Measurements from ENCODE around the gene NPC1L1.

The NPC1L1 gene

DNA sequence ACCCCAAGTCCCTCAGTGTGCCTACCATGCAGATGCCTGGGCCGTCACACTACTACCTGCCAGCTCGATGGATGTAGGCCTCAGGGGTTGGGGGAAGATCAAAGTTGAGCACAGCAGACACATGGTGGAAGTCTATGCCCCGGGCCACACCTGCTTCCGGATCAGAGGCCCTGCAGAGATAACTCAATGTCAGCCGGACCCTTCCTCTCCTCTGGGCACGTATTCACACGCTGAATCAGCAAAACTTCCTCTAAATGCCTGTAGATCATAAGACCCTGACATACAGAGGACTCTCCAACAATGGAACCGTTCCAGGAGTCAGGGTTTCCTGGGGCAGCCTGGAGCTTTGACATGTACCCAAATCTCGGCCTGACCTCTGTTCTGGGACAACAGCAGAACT lies 28.8 kb upstream of the NPC1L1 start:
- no peak for DNase-seq (ENCODE audit: low read depth)
- no peak overlapping the region for H3K4me3 ChIP-seq (ENCODE audit: low read depth, low read length)
- TF ChIP-seq, protein P1, sequence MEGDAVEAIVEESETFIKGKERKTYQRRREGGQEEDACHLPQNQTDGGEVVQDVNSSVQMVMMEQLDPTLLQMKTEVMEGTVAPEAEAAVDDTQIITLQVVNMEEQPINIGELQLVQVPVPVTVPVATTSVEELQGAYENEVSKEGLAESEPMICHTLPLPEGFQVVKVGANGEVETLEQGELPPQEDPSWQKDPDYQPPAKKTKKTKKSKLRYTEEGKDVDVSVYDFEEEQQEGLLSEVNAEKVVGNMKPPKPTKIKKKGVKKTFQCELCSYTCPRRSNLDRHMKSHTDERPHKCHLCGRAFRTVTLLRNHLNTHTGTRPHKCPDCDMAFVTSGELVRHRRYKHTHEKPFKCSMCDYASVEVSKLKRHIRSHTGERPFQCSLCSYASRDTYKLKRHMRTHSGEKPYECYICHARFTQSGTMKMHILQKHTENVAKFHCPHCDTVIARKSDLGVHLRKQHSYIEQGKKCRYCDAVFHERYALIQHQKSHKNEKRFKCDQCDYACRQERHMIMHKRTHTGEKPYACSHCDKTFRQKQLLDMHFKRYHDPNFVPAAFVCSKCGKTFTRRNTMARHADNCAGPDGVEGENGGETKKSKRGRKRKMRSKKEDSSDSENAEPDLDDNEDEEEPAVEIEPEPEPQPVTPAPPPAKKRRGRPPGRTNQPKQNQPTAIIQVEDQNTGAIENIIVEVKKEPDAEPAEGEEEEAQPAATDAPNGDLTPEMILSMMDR (IDR thresholded peaks at IDR 0.05; ENCODE audit: low read depth, low read length, missing control alignments): no peak
- in situ Hi-C loops (cut with HindIII; ENCODE audit: low sequenced_read_pairs): loop anchor here (25.0 kb wide), 1 partner anchor 333 kb away; no protein-coding TSS in a partner anchor

DNA sequence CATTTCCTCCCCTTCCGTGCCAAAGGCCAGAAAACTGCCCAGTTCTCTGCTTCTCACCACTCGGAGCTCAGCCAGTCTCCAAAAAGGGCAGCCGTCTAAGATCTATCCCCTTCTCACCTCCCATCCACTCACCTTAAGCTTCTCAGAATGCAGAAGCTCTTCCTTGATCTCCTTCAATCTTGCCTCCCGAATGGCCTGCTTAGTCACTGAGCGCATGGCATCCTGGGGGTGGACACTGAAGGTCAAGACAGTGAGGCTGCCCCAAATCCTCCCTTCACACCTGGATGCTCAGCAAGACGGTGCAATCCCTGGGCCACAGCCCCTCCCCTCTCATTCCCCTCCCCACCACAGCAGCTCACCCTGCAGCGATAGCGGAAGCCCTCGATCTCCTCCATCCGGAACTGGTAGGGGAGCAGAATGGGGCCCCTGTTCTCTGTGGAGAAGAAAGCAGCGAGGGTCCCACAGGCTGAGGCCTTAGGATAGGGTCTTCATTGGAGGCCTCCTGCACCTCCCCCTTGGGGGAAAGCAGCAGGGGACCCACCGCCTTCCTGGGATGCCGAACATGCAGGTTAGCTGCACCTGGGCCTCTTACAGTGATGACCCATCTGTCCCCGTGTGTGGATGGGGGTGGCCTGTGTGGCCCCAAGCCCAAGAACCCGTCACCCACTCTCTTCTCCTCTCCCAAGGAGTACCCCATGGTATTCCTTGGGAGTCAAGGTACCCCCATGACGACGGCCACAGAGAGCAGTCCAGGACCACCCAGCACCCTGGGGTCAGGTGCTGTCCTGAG lies 27.8 kb upstream of the NPC1L1 start:
- no peak overlapping the region for H3K4me3 ChIP-seq (ENCODE audit: low read depth, low read length)
- no peak for DNase-seq (ENCODE audit: low read depth)
- TF ChIP-seq, protein P1 (IDR thresholded peaks at IDR 0.05; ENCODE audit: low read depth, low read length, missing control alignments): no peak
- in situ Hi-C loops (cut with HindIII; ENCODE audit: low sequenced_read_pairs): loop anchor here (25.0 kb wide), 1 partner anchor 332 kb away; no protein-coding TSS in a partner anchor

DNA sequence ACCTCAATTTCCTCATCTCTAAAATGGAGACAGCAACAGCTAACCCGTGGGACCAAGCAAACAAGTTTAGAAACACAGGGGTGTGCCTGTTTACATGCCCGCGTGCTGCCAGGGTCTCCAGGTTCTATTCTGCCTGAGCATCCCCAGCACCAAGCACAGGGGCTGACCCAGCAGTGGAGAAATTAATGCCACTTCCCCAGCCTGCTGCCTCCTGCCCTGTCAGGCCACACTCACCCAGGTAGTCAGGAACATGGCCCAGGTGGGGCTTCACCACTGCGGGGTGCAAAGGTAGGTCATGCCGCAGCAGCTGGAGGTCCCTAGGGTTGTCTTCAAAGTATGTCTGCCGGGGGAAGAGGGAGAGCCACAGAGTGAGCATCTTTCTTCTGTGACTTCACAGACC lies 26.8 kb upstream of the NPC1L1 start:
- TF ChIP-seq, protein P1 (IDR thresholded peaks at IDR 0.05; ENCODE audit: low read depth, low read length, missing control alignments): no peak
- H3K4me3 ChIP-seq (ENCODE audit: low read depth, low read length): no peak overlapping the region
- DNase-seq (ENCODE audit: low read depth): no peak
- in situ Hi-C loops (cut with HindIII; ENCODE audit: low sequenced_read_pairs): loop anchor here (25.0 kb wide), 1 partner anchor 331 kb away; no protein-coding TSS in a partner anchor

DNA sequence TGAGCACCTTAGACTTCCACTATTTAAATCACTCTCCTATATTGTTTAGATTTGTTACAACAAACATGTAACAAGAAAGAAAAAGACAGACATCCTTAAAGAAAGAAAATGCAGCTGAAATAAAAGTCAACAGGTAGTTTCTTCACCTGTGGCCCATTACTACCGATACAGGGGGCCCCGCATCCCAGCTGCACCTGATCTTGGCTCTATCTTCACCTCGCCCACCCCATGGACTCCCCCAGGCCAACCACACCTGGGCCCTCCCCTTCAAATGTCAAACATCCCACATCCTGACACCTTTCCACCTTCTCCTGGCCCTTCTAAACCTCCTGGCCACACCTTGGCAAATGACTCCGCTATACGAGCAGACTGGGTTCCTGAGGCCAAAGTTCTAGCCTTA lies 25.6 kb upstream of the NPC1L1 start:
- TF ChIP-seq, protein P1 (IDR thresholded peaks at IDR 0.05; ENCODE audit: low read depth, low read length, missing control alignments): no peak
- in situ Hi-C loops (cut with HindIII; ENCODE audit: low sequenced_read_pairs): loop anchor here (25.0 kb wide), 1 partner anchor 329 kb away; no protein-coding TSS in a partner anchor
- DNase-seq (ENCODE audit: low read depth): no peak
- H3K4me3 ChIP-seq (ENCODE audit: low read depth, low read length): no peak overlapping the region

DNA sequence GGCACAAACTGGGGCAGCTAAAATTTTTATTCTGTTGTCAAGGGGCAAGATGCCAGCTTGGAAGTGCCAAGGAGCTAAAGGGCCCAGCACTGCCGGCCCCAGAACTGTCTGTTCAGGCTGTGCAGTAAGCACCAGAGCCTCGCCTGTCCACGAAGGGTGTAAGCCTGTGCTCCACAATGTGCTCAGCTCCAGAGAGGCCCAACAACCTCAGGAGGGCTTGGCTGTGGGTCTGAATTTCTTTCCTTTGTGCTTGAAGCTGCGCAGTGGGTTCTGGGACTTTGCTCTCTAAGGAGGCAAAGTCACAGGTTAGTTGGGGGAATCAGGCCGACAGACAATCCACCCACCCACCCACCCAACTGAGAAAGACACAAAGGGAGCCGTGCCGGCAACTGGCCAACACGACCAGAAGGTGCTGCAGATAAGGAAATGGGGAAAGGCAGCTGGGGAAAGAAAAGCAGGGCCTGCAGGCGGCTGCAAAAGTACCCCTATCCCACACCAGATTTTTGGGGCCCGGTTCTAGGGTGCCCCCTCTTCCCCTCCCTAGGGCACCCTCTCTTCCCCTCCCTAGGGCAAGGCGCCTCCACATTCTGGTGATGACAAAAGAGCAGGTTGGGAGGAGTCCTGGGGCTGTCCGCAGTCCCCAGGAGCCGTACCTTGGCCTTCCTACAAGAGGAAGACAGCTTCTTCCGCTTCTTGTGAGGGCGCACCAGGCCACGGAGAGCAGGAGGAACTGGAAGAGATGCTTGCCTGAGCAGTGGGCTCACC lies 24.8 kb upstream of the NPC1L1 start:
- no peak overlapping the region for H3K4me3 ChIP-seq (ENCODE audit: low read depth, low read length)
- no peak for DNase-seq (ENCODE audit: low read depth)
- TF ChIP-seq, protein P1 (IDR thresholded peaks at IDR 0.05; ENCODE audit: low read depth, low read length, missing control alignments): no peak
- in situ Hi-C loops (cut with HindIII; ENCODE audit: low sequenced_read_pairs): loop anchor here (25.0 kb wide), 1 partner anchor 329 kb away; no protein-coding TSS in a partner anchor

DNA sequence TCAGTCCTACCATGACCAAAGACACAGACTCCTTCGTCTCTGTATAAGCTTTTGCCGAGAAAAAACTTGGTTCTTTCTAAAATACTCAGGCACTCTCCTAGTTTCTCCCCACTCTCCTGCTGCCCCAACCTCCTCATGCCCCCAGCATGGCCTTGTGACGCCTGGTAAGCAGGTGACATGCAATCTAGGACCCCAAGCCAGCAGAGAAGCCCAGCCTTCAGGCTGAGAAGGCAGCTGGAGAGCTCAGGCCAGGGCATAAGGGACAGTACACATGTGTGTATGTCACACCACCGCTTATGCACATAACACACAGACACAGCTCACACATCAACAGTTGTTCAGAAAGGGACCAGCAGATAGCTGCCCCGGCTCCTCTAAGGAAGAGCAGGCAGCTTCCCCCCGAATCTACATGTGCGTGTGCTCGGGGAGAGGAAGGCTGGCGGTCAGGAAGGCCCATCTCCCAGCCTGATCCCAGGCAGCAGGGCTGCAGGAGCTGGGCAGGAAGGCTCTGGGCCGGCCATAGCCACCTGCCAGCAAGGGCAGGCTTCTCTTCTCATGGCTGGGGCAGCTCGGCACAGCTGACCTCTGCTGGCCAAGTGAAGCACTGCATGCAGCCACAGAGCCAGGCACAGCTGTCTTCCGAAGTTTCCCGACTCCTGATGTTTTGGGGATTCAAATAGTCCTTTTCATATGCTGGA lies 24.1 kb upstream of the NPC1L1 start:
- peak; percentile 13 for DNase-seq (ENCODE audit: low read depth)
- TF ChIP-seq, protein P1 (IDR thresholded peaks at IDR 0.05; ENCODE audit: low read depth, low read length, missing control alignments): peak; percentile 98
- in situ Hi-C loops (cut with HindIII; ENCODE audit: low sequenced_read_pairs): loop anchor here (25.0 kb wide), 1 partner anchor 328 kb away; no protein-coding TSS in a partner anchor
- H3K4me3 ChIP-seq (ENCODE audit: low read depth, low read length): no peak overlapping the region

Measured in astrocyte of the cerebellum (primary cell).